GM23338 (cell line): ENCODE measurements around the gene BDH1. TPM values are rescaled to one million over a fixed set of nuclear protein-coding genes. Genes with fewer than 3 reads are reported as not detected.

ENCODE experiments used
- ATAC-seq: fragments of 200-7000 bp; cut with Tn5 transposase; 3 replicates; pipeline ENCODE4 v1.9.1; 2020
- DNase-seq: peaks from one replicate; pipeline ENCODE4 v3.0.0-alpha.2; 2015; ENCODE audit warnings: low spot score
- H2AFZ ChIP-seq: fragments of 200-600 bp; sonication (generic); 2 replicates; pipeline ENCODE4 v1.8.0; 2016; ENCODE audit warnings: antibody characterized with exemption, mild to moderate bottlenecking, moderate library complexity
- H3F3A ChIP-seq: fragments of 200-600 bp; sonication (generic); replicated peaks from 2 replicates; pipeline ENCODE4 v1.8.0; 2017; ENCODE audit warnings: antibody characterized with exemption, mixed run types, low read depth
- H3K27ac ChIP-seq: fragments of 200-600 bp; sonication (generic); 2 replicates; pipeline ENCODE4 v1.6.1; 2016; ENCODE audit warnings: low read depth
- H3K27me3 ChIP-seq: fragments of 200-600 bp; sonication (generic); 2 replicates; pipeline ENCODE4 v1.8.0; 2016; ENCODE audit warnings: mild to moderate bottlenecking, mixed run types, moderate library complexity; ENCODE audit not compliant: insufficient read depth
- H3K36me3 ChIP-seq: fragments of 200-600 bp; sonication (generic); 2 replicates; pipeline ENCODE4 v1.8.0; 2016; ENCODE audit warnings: mild to moderate bottlenecking; ENCODE audit not compliant: insufficient read depth
- H3K4me1 ChIP-seq: fragments of 200-600 bp; sonication (generic); 2 replicates; pipeline ENCODE4 v1.8.0; 2016; ENCODE audit warnings: mild to moderate bottlenecking, moderate library complexity; ENCODE audit not compliant: insufficient read depth
- H3K4me2 ChIP-seq: fragments of 200-600 bp; sonication (generic); 2 replicates; pipeline ENCODE4 v1.7.1; 2017; ENCODE audit warnings: mixed run types
- H3K4me3 ChIP-seq: fragments of 200-600 bp; sonication (generic); 2 replicates; pipeline ENCODE4 v1.6.1; 2016; ENCODE audit warnings: mixed run types
- H3K79me2 ChIP-seq: fragments of 200-600 bp; sonication (generic); replicated peaks from 2 replicates; pipeline ENCODE4 v1.8.0; 2017; ENCODE audit warnings: mild to moderate bottlenecking; ENCODE audit not compliant: insufficient read depth
- H3K9me2 ChIP-seq: fragments of 200-600 bp; sonication (generic); 2 replicates; pipeline ENCODE4 v1.8.0; 2017; ENCODE audit not compliant: insufficient read depth
- H4K20me1 ChIP-seq: fragments of 200-600 bp; sonication (generic); replicated peaks from 2 replicates; pipeline ENCODE4 v1.8.0; 2017; ENCODE audit warnings: mild to moderate bottlenecking; ENCODE audit not compliant: insufficient read depth
- H3K27ac Mint-ChIP-seq: 2 replicates; pipeline ENCODE4 v1.8.0; 2020; ENCODE audit warnings: inconsistent platforms, mild to moderate bottlenecking, moderate library complexity, mixed read lengths
- H3K27me3 Mint-ChIP-seq: 3 replicates; pipeline ENCODE4 v1.8.0; 2022; ENCODE audit warnings: low read depth, mild to moderate bottlenecking, moderate library complexity, mixed read lengths, inconsistent platforms; ENCODE audit not compliant: insufficient read depth, poor library complexity
- H3K36me3 Mint-ChIP-seq: 3 replicates; pipeline ENCODE4 v1.8.0; 2021; ENCODE audit warnings: low read depth, mild to moderate bottlenecking, inconsistent platforms, moderate library complexity, mixed read lengths
- H3K4me1 Mint-ChIP-seq: 3 replicates; pipeline ENCODE4 v1.8.0; 2020; ENCODE audit warnings: mild to moderate bottlenecking, inconsistent platforms, mixed read lengths
- H3K4me3 Mint-ChIP-seq: 3 replicates; pipeline ENCODE4 v1.8.0; 2021; ENCODE audit warnings: moderate library complexity, mild to moderate bottlenecking, inconsistent platforms, mixed read lengths
- H3K9me3 Mint-ChIP-seq: 3 replicates; pipeline ENCODE4 v1.8.0; 2020; ENCODE audit warnings: moderate library complexity, mild to moderate bottlenecking, inconsistent platforms, mixed read lengths
- CREB1 ChIP-seq: fragments of 250-450 bp; sonication (Bioruptor Pico); IDR thresholded peaks from 2 replicates; pipeline ENCODE4 v1.5.0; 2020; ENCODE audit warnings: low read depth, mild to moderate bottlenecking, moderate library complexity
- ETS1 ChIP-seq: IDR thresholded peaks from 2 replicates; pipeline ENCODE4 v1.6.1; 2016; ENCODE audit warnings: antibody characterized with exemption
- EZH2 ChIP-seq: fragments of 200-600 bp; sonication (generic); IDR thresholded peaks from one replicate; pipeline ENCODE4 v1.8.0; 2017; ENCODE audit warnings: antibody characterized with exemption, mild to moderate bottlenecking, low read depth; ENCODE audit not compliant: unreplicated experiment
- EZH2phosphoT487 ChIP-seq: fragments of 200-600 bp; sonication (generic); IDR thresholded peaks from one replicate; pipeline ENCODE4 v1.8.1; 2018; ENCODE audit warnings: antibody characterized with exemption; ENCODE audit not compliant: unreplicated experiment
- JUNB ChIP-seq: IDR thresholded peaks from one replicate; pipeline ENCODE4 v1.6.1; 2016; ENCODE audit warnings: antibody characterized with exemption; ENCODE audit not compliant: unreplicated experiment
- NANOG ChIP-seq: IDR thresholded peaks from 2 replicates; pipeline ENCODE4 v1.6.1; 2016; ENCODE audit warnings: antibody characterized with exemption, borderline replicate concordance
- POLR2AphosphoS5 ChIP-seq: IDR thresholded peaks from 2 replicates; pipeline ENCODE4 v1.6.1; 2016; ENCODE audit warnings: antibody characterized with exemption, low read depth
- STAT1 ChIP-seq: IDR thresholded peaks from one replicate; pipeline ENCODE4 v1.6.1; 2016; ENCODE audit warnings: antibody characterized with exemption; ENCODE audit not compliant: unreplicated experiment
- ZNF114 ChIP-seq: fragments of 250-450 bp; sonication (Bioruptor Pico); IDR thresholded peaks from 2 replicates; pipeline ENCODE4 v1.5.0; 2020; ENCODE audit warnings: mild to moderate bottlenecking, moderate library complexity
- ZNF331 ChIP-seq: fragments of 250-450 bp; sonication (Bioruptor Pico); IDR thresholded peaks from 2 replicates; pipeline ENCODE4 v1.5.0; 2020; ENCODE audit warnings: low read depth, mild to moderate bottlenecking, moderate library complexity
- polyA plus RNA-seq: library from polyadenylated mRNA; unstranded; fragments of >200 nt; fragmentation: Nextera tagmentation; extraction: Ambion mirVana; gene quantifications from 2 replicates; pipeline ENCODE4 v1.2.1, GENCODE V29; 2016
- total RNA-seq: library from RNA; depleted of rRNA; stranded (reverse); fragments of >200 nt; shearing (Covaris generic); gene quantifications from 2 replicates; pipeline ENCODE4 v1.2.3, GENCODE V29; 2014
- TF ChIP-seq, protein P1 (sequence below): fragments of 250-450 bp; sonication (Bioruptor Pico); IDR thresholded peaks from 2 replicates; pipeline ENCODE4 v1.5.0; 2020; ENCODE audit warnings: mild to moderate bottlenecking, moderate library complexity
- TF ChIP-seq, protein P2 (sequence below), 2 experiments: fragments of 200-600 bp in 1 of 2; sonication (generic) in 1 of 2; conservative IDR thresholded peaks; 2 replicates each; pipeline versions ENCODE4 v1.5.1 to v1.6.1; 2016 to 2017; ENCODE audit warnings: antibody characterized with exemption in 2 of 2, low read depth in 2 of 2, mild to moderate bottlenecking in 2 of 2, moderate library complexity in 1 of 2
- TF ChIP-seq, protein P3 (sequence below): IDR thresholded peaks from one replicate; pipeline ENCODE4 v1.6.1; 2018; ENCODE audit warnings: antibody characterized with exemption; ENCODE audit not compliant: unreplicated experiment

BDH1 gene
- total and polyA plus RNA-seq, 2 experiments from 2014 or later, result 18.1 to 19.3 TPM

GRCh38 chr3:197505796-197506548 lies 49.8 kb downstream of the BDH1 start:
- Histone ChIP-seq H3K36me3 (no peaks in the 10 kb centered on the region), H3K4me2 (no peak overlapping the region)
- ATAC-seq, result no peak

More at GRCh38 chr3:197505796-197506548, 49.8 kb downstream of the BDH1 start:
- Histone ChIP-seq H4K20me1 (no peaks in the 10 kb centered on the region), H3K79me2 (no peaks in the 10 kb centered on the region), H3K4me1 (no peaks in the 10 kb centered on the region), H3K27me3 (0 out of 2 replicates have a peak, but pooled peaks cover 2% of the 10 kb centered on the region), H2AFZ (no peak overlapping the region), H3K27ac (no peak overlapping the region), H3K4me3 (no peak overlapping the region), H3K9me2 (no peaks in the 10 kb centered on the region), H3F3A (peaks cover 8% of the 10 kb centered on the region; the same call in 1 of the 2 replicates)
- no peak overlapping the region for H3K4me3 Mint-ChIP-seq
- no peaks in the 10 kb centered on the region; the same call in 2 of the 3 replicates for H3K36me3 Mint-ChIP-seq
- TF ChIP-seq EZH2phosphoT487, result no peak
- TF ChIP-seq, protein P1, sequence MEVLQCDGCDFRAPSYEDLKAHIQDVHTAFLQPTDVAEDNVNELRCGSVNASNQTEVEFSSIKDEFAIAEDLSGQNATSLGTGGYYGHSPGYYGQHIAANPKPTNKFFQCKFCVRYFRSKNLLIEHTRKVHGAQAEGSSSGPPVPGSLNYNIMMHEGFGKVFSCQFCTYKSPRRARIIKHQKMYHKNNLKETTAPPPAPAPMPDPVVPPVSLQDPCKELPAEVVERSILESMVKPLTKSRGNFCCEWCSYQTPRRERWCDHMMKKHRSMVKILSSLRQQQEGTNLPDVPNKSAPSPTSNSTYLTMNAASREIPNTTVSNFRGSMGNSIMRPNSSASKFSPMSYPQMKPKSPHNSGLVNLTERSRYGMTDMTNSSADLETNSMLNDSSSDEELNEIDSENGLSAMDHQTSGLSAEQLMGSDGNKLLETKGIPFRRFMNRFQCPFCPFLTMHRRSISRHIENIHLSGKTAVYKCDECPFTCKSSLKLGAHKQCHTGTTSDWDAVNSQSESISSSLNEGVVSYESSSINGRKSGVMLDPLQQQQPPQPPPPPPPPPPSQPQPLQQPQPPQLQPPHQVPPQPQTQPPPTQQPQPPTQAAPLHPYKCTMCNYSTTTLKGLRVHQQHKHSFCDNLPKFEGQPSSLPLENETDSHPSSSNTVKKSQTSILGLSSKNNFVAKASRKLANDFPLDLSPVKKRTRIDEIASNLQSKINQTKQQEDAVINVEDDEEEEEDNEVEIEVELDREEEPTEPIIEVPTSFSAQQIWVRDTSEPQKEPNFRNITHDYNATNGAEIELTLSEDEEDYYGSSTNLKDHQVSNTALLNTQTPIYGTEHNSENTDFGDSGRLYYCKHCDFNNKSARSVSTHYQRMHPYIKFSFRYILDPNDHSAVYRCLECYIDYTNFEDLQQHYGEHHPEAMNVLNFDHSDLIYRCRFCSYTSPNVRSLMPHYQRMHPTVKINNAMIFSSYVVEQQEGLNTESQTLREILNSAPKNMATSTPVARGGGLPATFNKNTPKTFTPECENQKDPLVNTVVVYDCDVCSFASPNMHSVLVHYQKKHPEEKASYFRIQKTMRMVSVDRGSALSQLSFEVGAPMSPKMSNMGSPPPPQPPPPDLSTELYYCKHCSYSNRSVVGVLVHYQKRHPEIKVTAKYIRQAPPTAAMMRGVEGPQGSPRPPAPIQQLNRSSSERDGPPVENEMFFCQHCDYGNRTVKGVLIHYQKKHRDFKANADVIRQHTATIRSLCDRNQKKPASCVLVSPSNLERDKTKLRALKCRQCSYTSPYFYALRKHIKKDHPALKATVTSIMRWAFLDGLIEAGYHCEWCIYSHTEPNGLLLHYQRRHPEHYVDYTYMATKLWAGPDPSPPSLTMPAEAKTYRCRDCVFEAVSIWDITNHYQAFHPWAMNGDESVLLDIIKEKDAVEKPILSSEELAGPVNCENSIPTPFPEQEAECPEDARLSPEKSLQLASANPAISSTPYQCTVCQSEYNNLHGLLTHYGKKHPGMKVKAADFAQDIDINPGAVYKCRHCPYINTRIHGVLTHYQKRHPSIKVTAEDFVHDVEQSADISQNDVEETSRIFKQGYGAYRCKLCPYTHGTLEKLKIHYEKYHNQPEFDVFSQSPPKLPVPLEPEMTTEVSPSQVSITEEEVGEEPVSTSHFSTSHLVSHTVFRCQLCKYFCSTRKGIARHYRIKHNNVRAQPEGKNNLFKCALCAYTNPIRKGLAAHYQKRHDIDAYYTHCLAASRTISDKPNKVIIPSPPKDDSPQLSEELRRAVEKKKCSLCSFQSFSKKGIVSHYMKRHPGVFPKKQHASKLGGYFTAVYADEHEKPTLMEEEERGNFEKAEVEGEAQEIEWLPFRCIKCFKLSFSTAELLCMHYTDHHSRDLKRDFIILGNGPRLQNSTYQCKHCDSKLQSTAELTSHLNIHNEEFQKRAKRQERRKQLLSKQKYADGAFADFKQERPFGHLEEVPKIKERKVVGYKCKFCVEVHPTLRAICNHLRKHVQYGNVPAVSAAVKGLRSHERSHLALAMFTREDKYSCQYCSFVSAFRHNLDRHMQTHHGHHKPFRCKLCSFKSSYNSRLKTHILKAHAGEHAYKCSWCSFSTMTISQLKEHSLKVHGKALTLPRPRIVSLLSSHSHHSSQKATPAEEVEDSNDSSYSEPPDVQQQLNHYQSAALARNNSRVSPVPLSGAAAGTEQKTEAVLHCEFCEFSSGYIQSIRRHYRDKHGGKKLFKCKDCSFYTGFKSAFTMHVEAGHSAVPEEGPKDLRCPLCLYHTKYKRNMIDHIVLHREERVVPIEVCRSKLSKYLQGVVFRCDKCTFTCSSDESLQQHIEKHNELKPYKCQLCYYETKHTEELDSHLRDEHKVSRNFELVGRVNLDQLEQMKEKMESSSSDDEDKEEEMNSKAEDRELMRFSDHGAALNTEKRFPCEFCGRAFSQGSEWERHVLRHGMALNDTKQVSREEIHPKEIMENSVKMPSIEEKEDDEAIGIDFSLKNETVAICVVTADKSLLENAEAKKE (CRISPR knock-in tag), result no peak
- TF ChIP-seq EZH2, result no peak
- no peak for TF ChIP-seq ZNF331 (CRISPR knock-in tag)
- TF ChIP-seq, protein P2, sequence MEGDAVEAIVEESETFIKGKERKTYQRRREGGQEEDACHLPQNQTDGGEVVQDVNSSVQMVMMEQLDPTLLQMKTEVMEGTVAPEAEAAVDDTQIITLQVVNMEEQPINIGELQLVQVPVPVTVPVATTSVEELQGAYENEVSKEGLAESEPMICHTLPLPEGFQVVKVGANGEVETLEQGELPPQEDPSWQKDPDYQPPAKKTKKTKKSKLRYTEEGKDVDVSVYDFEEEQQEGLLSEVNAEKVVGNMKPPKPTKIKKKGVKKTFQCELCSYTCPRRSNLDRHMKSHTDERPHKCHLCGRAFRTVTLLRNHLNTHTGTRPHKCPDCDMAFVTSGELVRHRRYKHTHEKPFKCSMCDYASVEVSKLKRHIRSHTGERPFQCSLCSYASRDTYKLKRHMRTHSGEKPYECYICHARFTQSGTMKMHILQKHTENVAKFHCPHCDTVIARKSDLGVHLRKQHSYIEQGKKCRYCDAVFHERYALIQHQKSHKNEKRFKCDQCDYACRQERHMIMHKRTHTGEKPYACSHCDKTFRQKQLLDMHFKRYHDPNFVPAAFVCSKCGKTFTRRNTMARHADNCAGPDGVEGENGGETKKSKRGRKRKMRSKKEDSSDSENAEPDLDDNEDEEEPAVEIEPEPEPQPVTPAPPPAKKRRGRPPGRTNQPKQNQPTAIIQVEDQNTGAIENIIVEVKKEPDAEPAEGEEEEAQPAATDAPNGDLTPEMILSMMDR (conservative IDR thresholded peaks at IDR 0.05; ENCODE audit: low read depth in 2 of 2), result no peak
- no peak for TF ChIP-seq ZNF114
- TF ChIP-seq CREB1 (CRISPR knock-in tag), result no peak
- TF ChIP-seq, protein P3, sequence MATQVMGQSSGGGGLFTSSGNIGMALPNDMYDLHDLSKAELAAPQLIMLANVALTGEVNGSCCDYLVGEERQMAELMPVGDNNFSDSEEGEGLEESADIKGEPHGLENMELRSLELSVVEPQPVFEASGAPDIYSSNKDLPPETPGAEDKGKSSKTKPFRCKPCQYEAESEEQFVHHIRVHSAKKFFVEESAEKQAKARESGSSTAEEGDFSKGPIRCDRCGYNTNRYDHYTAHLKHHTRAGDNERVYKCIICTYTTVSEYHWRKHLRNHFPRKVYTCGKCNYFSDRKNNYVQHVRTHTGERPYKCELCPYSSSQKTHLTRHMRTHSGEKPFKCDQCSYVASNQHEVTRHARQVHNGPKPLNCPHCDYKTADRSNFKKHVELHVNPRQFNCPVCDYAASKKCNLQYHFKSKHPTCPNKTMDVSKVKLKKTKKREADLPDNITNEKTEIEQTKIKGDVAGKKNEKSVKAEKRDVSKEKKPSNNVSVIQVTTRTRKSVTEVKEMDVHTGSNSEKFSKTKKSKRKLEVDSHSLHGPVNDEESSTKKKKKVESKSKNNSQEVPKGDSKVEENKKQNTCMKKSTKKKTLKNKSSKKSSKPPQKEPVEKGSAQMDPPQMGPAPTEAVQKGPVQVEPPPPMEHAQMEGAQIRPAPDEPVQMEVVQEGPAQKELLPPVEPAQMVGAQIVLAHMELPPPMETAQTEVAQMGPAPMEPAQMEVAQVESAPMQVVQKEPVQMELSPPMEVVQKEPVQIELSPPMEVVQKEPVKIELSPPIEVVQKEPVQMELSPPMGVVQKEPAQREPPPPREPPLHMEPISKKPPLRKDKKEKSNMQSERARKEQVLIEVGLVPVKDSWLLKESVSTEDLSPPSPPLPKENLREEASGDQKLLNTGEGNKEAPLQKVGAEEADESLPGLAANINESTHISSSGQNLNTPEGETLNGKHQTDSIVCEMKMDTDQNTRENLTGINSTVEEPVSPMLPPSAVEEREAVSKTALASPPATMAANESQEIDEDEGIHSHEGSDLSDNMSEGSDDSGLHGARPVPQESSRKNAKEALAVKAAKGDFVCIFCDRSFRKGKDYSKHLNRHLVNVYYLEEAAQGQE, result no peak
- TF ChIP-seq JUNB, result no peak
- no peak for TF ChIP-seq NANOG
- no peak for TF ChIP-seq POLR2AphosphoS5
- TF ChIP-seq ETS1, result no peak
- TF ChIP-seq STAT1, result no peak
- no peak for DNase-seq
- no peaks in the 10 kb centered on the region for H3K9me3 Mint-ChIP-seq
- peaks cover 14% of the 10 kb centered on the region for H3K27me3 Mint-ChIP-seq
- H3K4me1 Mint-ChIP-seq, result peaks cover 2% of the 10 kb centered on the region
- no peak overlapping the region for H3K27ac Mint-ChIP-seq
